ENCODE results near the gene PTPRN2.

DNA sequence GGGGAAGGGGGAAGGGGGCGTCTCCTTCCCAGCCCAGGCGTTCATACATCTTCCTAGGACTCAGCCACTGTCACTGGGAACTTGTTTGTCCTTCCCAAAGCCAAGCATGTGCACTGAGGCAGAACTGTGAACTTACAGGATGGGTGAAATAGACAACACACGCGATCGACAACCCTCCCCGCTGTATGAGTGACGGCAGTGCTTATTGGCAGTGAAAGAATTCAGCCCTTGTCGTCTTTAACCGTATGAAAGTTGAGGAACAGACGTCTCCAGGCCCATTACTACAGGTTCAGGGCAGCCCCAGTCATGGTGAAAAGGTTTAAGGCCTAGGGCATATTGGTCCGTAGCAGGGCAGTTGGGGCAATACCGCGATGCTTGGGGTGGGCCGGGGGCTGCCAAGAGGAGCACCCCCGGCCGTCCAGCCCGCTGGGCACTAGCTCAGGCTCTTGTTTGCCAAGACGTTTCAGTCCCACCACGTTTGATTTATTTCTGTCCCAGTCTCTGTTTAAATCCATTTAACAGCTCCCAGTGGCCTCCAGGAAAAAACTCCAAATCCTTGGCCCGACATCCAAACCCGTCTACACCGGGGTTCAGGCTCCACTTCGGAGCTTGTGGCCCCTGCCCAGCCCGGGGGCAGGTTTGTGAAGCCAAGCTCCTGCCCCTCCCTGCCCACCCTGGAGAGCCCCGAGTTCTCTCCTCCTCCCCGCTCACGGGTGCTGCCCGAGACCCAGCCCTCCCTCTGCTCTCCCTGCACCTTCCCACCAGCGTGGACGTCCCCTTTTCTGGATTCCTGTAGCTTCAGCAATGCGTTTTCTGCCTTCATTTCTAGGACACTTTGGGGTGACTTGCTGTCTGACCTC is 1091.0 kb downstream of the PTPRN2 start:
- TF ChIP-seq, protein P1, sequence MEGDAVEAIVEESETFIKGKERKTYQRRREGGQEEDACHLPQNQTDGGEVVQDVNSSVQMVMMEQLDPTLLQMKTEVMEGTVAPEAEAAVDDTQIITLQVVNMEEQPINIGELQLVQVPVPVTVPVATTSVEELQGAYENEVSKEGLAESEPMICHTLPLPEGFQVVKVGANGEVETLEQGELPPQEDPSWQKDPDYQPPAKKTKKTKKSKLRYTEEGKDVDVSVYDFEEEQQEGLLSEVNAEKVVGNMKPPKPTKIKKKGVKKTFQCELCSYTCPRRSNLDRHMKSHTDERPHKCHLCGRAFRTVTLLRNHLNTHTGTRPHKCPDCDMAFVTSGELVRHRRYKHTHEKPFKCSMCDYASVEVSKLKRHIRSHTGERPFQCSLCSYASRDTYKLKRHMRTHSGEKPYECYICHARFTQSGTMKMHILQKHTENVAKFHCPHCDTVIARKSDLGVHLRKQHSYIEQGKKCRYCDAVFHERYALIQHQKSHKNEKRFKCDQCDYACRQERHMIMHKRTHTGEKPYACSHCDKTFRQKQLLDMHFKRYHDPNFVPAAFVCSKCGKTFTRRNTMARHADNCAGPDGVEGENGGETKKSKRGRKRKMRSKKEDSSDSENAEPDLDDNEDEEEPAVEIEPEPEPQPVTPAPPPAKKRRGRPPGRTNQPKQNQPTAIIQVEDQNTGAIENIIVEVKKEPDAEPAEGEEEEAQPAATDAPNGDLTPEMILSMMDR (conservative IDR thresholded peaks at IDR 0.05 in 1 of 2, IDR thresholded peaks at IDR 0.05 in 1 of 2; ENCODE audit: low read depth in 1 of 2, low read length in 2 of 2): no peak
- no peak for TF ChIP-seq EZH2 (IDR thresholded peaks at IDR 0.05; ENCODE audit: low read length, missing control alignments)

Data from fibroblast of lung (primary cell).